GM19025 (cell line): ENCODE measurements around the gene KCNJ1.
A peak's percentile ranks its signal among the peaks of the same experiment; 100 is the strongest.

Experiments
- ATAC-seq: cut with Tn5 transposase; IDR thresholded peaks from one replicate; pipeline ENCODE4 v1.9.1; 2021; ENCODE audit warnings: mild to moderate bottlenecking, low read depth, moderate library complexity; ENCODE audit not compliant: unreplicated experiment

Gene KCNJ1

DNA sequence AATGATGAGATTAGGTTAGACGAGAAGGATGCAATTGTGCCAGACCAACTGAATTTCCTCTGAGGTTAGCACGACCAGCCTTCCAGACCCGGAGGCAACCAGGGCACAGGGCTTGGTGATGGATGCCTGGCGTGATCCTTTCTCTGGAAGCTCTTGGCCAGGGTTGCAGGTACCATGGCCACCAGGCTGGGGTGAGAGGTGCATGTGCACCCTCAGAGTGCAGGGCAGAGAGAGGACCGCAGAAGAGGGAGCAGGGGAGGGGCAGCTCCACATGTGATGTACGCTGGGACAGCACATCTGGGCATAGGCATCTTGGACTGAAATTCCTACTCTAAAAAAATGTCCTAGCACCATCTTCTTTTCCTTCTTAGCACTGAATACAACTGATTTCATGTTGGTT lies 10.9 kb downstream of the KCNJ1 start:
- ATAC-seq = no peak

DNA sequence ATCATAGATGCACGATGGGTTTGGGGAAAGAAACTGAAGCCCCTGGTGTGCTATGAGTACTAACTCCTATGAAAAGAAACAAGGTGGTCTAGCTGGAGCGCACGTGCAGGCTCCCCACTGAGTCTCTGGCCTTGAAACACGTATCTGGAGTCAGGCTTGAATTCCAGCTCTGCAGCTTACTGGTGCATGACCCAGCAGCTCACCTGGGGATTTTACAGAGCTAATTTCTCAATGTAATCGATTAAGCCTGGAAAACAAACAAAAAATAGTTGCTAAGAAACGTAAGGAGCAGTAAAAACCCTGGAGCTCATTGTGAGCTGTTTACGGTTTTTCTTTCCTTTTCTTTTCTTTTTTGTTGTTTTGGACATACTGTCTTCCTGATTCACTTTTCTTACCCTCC lies 12.3 kb downstream of the KCNJ1 start:
- no peak for ATAC-seq

DNA sequence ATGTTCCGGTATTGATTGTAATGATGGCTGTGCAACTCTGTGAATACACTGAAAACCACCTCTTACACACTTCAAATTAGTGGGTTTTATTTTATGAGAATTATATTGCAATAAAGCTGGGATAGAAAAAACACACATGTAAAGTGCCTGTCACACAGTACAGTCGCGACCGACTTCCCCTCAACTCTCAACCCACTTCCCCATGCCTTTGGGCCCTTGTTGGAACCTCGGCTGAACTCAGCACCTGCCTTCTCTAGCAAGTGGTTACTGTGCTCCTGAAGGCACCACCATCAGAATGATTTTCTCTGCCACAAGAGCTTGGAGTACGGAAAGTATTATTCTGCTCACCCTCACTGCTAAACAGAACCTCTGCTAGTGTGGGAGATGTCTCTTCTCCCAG lies 13.5 kb downstream of the KCNJ1 start:
- ATAC-seq = no peak

DNA sequence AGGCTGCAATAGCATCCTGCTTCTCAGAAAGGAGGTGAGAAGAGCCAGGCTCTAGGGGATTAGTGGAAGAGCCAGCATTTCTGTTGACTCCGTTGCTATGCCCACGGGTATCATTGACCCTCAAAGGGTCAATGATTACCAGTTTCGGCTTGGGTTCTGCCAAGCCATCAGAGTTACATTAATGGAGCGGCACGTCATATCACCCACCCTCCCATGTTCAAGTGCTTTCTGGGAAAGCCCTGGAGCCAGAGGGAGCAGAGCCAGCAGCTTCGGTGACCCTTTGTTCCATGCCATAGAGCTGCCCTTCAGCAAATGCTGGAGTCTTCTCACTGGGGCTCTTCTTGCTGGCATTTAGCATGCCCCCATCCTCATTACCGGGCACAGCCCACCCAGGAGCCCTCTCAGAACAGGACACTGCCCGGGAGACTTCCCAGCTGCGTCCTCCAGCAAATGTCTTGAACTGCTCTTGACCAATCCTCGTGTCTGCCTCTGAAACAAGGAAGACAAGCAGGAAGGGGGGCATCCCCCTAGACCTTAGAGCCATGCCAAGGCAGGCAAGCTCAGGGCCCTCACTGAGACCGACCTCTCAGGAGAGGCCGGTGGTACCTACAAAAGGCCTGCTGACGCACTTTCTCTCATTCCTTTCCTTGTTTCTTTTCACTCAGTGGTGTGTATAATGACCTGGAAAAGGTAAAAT lies 14.6 kb downstream of the KCNJ1 start:
- ATAC-seq = no peak

DNA sequence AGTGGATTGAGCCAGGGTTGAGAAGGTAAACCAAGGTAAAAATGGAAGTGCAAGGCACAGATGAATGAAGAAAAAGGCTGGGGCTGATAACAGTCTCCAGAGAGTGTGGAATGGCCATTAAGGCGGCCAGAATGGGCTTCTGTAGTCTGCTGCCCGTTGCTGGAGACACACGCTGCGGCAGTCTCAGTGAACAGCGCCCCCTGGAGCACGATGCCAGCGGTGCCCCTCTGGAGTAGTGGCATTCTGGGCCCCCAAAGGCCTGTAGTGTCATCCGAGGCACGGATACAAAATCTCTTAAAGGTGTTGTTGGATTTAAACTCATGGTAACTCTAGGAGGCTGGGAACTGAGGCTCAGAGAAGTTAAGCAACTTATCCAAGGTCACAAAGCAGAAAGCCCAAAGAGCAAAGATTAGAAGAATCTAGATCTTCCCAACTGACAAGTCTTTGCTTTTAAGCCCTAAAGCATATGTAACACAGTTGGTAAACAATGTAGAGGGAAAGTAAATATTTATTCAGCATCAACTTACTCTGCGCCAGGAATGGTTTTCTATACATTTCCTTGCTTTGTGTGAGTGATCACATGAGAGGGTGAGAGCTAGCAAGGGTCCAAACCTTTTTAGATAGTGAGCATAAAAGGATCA lies 18.2 kb downstream of the KCNJ1 start:
- peak; percentile 70 for ATAC-seq

DNA sequence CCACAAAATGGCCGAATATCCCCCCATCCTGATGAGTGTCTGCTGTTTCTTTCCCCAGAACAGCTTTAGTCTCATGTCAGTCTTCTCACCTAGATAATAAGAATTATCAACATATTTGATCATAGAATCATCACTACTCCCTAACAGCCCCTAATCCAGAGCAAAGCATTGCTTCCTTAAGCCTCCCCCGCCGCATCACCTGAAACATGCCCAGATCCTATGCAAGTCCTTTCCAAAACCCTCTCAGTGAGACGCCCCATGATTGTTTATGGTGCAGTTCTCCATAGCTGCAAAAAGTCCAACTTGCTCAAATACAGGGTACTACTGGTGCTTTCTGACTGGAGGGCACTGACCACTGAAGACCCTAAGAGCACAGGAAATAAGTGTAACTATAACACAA lies 20.1 kb downstream of the KCNJ1 start:
- no peak for ATAC-seq

DNA sequence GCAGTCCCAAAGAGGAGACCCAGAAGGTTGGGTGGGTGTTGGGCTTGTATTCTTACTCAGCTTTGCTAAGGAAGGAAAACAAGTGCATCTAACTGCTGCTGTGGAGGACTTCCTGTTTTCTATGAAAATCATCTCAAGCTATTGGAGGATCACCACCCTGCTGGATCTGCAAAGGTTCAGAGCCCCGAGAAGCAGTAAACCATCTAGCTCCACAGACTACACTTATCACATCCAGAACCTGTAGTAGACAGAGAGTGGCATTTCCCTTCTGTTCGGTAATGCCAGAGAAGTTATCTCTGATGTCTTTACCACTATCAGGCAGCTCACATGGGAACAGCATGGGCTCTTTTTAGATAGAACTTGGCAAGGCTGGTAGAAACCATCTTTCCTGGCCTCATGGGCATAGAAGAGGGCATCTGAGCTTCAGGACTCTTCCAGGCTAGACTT lies 21.7 kb downstream of the KCNJ1 start:
- no peak for ATAC-seq

DNA sequence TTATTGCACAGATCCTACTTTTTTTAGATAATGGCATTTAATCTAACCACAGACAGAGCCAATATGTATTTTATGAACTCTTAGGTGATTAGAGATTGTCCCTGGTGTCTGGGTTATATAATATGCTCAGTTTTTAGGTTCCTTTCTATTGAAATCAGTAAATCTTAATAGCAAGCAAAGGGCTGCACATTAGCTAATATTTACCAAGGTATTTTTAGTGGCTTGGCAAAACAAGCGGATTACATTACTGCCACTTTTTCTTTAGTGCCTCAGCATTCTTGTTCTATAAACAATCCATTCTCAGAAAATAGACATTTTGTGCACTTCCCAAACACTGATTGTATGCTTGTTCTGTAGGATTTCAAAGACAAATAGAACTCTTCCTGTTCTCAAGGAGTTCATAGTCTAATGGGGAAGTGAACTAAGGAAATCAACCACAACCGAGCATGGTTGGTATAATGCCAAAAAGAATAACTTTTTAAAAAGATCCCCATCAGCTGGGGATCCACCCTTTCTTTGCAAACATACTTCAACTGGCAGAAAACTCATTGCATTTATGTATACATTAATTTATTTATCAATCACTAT lies 23.8 kb downstream of the KCNJ1 start:
- ATAC-seq = no peak

DNA sequence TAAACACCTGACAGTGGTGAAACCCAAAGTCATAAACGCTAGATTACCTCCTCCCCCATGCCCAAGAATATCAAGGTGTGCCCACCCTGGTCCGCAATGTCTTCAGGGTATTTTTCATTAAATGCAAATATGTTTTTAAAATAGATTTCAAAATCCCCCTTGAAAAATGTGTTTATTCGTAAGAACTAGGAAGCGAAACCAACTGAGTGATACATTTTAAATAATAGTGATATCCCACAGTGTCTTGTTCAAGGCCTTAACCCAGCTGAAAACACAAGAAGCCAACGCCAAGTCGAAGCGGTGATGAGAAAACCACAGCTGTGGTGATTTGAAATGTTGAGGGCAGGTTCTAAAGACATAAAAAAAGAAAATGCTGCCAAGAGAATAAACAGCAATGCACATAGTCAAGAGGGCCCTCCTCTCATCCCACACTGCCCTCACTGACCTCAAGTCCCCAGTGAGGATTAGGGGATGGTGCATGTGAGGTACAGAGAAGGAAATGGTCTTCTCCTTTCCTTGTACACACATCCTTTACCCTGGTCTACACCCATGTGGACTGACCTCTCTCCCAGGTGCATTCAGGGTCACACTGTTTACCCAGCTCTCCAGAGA lies 25.5 kb downstream of the KCNJ1 start:
- peak; percentile 50 for ATAC-seq

DNA sequence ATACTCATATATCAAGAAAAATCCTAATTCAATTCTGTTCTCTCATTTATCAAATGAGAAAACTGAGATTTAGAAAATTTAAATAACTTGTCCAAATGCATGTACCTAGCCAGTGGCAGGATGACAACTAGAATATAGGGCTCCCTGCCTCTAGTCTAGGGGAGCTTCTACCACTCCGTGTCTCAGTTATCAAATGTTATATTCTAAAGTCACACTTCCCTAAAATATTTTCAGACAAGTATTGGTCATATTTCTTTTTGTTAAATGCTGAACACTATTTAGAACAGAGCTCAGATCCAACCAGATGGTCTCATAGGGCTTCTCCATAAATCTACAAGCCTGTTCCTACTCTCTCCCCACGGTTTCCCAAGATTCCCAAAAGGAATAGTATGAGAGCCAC lies 26.3 kb downstream of the KCNJ1 start:
- ATAC-seq = no peak

DNA sequence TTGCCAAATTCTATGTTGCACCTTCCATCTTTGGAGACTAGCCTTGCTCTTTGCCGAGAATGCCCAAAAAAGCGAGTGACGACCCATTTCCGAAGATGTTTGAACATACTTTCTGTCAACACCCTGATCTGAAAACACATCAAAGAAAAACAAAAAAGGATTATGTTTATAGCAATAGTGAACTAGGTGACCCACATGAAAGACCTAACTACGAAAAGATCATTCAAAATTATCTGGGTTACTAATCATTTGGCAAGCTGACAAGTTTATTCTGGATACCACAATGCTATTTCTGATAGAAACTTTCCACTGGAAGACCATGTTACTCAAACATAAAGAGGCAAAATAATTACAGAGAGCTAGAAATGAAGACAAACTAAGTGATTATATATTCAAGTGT lies 27.0 kb downstream of the KCNJ1 start:
- ATAC-seq = no peak

DNA sequence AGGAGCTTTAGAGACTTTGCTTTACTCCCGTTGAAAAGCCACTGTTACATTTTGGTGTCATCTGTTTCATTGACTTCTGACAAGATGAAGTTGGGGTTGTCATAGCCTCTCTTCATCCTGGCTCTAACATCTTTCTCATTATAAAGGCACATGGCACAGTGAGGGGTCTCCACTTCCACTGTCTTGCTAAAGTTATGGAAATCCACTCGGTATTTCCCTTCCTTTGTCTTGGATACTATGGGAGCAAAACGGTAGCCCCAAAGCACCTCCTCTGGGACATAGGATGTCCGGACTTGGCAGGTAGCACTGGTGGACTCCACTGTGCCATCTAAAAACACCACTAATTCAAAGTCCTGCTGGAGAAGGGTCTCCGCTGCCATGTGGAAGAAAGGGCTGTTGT lies 28.0 kb downstream of the KCNJ1 start:
- no peak for ATAC-seq

DNA sequence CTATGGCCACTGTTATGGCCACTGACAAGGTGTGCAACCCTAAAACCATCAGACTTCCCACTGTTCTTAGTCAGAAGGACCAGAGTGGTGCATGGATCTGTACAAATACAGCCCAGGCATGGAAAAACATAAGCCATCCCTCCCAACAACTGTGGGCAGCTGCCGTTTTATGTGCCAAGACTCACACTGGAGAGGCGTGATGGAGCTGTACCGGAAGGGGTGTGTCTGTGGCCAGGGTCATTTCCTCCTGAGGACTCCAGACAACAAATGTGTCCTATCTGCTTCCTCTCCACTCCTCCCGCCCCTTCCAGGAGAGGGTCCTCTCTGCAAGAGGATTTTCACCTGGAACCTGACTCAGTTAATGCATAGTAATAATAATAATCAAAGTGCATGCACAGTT lies 29.5 kb downstream of the KCNJ1 start:
- ATAC-seq = no peak

DNA sequence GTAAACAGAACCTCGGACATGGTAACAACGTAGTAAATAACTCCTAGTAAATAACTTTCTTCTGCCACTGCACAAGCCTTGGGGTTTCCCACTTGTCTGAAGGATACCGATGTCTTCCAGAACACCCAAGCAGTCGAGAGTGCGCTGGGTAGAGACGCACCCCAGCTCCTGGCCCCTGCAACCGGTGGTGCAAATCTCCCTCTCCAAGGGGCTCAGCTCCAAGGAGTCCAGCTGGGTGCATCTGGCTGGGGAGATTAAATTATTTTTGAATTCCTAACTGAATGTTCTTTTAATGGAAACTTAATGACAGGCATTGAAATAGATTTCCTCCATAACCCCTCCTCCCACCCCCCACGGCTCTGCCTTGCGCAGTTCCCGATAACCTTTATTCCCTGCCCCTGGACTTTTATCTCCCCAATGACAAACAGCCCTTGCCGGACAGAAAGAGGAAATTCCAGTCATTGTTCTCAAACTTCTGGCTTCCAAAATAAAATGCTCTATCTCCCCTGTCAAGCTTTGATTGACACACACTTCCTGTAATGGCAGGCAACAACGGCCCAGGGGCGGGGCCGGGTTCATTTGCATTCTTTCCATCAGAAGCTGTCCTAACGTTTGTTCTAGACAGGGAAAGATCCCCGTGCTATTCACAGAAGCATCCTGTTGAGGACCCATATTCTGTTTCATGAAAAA lies 31.2 kb downstream of the KCNJ1 start:
- ATAC-seq = no peak

DNA sequence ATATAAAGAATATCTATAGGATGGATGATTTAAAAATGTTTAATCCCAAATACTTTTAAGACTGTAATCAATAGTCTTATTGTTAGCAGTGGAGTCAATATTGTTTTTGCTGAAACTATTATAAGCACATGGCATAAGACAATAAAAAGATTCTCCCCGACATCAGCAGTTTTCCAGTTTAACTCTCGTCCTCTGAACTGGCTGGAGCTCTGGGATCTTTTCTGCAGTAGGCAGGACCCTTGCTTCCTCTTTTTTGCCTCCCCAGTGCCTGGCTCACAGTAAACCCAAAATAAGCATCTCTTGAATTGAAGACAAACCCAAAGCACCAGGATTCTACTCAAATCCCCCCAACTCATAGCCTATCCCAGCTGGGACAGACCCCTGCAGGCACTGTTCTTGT lies 32.9 kb downstream of the KCNJ1 start:
- no peak for ATAC-seq

DNA sequence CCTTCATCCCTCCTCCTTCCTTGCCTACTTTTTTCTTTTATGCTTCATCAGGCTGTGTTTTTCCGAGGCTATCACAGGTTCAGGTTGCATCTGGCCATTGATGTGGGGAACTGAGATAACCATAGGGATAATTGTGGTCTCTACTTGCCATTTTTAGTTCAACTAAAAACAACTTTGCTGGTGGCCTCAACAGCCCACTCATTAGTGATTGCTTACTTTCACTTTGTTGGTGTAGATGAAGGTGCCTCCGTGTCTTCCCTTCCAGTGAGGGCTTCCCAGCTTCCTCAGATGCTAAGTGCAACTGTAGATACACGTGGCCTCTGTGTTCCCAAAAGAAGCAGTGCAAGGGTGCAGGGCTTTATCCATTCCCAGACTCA lies 35.0 kb downstream of the KCNJ1 start:
- ATAC-seq = no peak

DNA sequence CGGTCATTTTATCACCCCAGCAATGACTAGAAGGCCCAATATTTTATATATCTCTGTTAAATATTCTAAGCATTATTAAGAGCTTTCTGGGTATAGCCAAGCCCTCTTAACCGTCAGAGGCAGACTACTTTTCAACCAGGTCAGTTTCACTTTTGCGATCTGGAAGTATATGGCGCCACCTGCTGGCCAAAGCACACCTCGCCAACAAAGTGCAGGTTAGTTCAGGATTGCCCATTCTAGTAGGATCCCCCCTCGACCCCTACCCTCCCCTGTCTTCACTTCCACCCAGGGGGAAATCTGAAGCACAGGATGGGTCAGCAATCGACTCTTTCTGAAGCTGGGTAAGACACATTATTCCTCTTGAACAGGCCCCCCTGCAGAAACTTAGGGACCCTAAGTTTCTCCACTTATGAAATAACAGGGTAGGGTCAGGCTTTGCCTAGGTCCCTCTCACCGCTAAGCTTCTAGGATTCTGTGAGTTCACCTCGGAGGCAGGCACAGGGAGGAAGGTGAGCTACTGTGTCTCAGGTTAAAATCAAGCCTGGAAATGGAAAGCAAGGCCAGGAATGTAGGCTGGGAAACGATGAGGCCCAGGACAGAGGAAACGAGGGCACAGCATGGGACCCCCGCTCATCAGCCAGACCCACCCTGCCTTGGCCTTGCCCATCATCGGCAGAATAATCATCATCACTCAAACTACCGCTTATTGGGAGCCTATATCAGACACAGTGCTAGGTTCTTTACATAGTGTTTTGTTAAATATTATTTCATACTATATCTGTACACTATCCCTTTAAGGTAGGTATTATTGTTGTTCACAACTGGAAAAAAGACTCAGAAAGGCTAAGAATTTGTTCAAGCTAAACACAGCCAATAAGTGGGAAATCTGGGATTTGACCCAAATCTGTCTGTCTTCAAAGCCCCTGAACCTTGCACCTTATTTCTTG lies 35.6 kb downstream of the KCNJ1 start:
- ATAC-seq = peak; percentile 45

DNA sequence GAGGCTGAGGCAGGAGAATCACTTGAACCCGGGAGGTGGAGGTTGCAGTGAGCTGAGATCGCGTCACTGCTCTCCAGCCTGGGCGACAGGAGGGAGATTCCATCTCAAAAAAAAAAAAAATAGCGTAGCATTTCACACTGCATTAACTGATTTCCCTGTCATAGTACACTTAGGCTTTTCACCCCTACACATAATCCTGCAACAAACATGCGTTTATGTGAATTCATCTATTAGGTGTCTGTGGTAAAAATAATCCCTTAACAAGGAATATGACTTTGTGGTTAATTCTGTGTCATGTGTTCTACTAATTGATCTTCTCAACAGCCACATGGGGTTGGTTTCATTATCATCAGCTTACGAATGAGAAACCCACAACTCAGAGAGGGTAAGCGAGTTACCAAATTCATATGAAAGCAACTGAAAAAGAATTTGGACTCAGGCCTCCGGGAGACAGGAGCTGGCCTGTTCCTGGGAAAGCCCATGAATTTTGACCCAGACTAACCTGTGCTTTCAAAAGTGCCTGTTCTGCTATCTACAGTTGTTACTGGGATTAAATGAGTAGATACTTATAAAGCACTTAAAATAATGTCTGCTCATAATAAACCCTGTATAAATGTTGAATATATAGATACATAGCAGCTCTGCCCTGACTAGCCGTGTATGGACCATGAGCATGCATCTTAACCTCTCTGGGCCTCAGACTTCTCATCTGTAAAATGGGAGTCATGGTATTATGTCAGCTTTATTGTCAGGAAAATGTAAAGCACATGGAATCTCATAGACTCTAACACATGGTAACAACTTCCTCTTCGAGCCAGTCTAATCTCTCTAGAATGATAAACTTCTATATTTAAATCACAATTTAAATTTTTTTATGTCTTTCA lies 36.6 kb downstream of the KCNJ1 start:
- peak; percentile 18 for ATAC-seq

DNA sequence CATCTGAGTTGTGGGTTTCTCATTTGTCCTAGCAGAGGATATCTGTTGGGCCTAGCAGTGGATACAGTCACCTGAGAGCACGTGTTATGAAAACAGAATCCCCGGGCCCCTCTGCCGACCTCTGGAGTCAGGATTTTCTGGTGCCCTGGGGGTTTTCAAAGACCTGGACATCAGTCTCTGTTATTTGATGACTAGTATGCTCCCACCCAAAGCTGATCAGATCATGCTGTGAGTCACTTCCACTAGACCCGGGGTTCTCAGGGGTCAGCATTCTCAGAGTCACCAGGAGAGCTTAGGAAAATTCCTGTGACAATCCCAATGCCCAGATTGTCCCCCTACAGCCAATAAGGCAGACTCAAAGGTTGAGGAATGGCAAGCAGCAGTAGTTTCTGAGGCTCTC lies 38.7 kb downstream of the KCNJ1 start:
- no peak for ATAC-seq
